Astrocyte of the hippocampus (primary cell): ENCODE results near the gene MUC5B.
A peak's percentile ranks its signal among the peaks of the same experiment; 100 is the strongest.
"Not testable (repeated sequence)": the region's sequence is repeated elsewhere in the genome, so short reads cannot be mapped to it uniquely, and the experiment has no call there.

ENCODE experiments used
- DNase-seq: peaks from one replicate; pipeline ENCODE4 v3.0.0; 2011; ENCODE audit warnings: low read depth, low spot score

The MUC5B gene

DNA sequence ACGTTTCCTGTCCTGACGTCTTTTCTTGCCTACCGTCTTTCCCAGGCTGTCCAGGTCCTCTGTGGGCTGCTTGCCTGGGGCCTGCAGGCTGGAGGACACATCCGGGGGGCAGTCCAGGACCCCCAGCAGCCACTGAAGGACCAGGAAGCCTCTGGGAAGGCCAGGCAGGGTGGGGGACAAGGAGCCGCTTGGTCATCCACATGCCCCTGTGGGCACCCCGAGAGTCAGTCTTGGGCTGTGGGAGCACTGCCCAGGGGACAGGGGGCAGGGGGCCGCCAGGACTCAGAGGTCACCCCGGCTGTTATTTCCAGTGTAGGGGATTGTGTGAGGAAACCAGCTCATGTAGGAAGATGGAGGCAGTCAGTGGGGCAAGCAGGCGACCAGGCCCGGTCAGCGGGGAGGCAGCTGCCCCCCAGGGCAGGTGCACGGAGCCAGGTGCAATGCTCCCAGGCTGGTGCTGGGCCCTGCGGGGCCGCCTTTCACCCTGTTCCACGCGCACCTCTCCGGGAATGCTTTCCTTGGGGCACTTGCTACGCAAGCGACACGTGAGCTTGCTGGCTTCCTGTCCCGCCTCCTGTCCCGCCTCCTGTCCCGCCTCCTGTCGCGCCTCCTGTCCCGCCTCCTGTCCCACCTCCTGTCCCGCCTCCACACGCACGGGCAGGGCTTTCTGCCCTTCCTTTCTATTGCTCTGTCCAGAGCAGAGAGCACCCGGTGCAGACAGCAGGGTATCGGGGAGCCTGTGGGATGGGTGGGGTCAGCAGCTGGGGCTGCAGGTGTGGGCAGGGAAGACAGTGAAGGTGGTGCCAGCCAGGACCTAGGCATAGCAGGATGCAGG, 39.5 kb downstream of the MUC5B start:
- peak; percentile 94 for DNase-seq

DNA sequence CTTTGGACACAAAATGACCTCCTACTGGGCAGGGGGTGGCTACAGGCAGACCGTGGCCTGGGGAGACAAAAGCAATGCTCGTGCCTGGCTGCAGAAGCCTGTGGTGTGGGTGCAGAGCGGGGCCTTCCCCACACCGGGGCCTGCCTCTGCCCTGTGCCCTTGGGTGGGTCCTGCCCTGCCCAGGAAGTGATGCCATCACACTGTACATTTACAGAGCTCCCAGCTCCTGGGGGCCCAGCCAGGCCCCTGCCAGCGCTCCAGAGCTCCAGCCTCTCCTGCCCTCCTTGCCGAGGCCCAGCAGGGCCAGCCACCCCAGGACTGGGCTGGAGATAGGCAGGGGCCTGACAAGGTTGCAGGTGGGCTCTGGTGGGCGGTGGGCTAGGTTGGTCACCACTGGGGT, 40.1 kb downstream of the MUC5B start:
- DNase-seq, result no peak

DNA sequence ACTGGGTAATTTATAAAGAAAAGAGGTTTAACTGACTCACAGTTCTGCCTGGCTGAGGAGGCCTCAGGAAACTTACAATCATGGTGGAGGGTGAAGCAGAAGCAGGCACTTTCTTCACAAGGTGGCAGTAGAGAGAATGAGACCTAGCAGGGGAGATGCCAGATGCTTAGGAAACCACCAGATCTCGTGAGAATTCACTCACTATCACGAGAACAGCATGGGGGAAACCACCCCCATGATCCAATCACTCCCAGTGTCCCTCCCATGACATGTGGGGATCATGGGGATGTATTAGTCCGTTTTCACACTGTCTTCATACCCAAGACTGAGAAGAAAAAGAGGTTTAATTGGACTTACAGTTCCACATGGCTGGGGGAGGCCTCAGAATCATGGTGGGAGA, 41.6 kb downstream of the MUC5B start:
- DNase-seq, result peak; percentile 56

DNA sequence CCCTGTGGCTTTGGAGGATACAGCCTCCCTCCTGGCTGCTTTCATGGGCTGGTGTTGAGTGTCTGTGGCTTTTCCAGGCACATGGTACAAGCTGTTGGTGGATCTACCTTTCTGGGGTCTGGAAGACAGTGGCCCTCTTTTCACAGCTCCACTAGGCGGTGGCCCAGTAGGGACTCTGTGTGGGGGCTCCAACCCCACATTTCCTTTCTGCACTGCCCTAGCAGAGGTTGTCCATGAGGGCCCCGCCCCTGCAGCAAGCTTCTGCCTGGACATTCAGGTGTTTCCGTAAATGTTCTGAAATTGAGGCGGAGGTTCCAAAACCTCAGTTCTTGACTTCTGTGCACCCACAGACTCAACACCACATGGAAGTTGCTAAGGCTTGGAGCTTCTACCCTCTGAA, 42.6 kb downstream of the MUC5B start:
- not testable (repeated sequence) for DNase-seq

DNA sequence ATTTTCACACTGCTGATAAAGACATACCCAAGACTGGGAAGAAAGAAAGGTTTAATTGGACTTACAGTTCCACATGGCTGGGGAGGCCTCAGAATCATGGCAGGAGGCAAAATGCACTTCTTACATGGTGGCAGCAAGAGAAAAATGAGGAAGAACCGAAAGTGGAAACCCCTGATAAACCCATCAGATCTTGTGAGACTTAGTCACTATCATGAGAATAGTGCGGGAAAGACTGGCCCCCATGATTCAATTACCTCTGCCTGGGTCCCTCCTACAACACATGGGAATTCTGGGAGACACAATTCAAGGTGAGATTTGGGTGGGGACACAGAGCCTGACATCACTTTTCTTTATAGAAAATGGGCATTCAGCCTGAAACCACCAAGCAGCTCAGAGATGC, 44.1 kb downstream of the MUC5B start:
- not testable (repeated sequence) for DNase-seq

DNA sequence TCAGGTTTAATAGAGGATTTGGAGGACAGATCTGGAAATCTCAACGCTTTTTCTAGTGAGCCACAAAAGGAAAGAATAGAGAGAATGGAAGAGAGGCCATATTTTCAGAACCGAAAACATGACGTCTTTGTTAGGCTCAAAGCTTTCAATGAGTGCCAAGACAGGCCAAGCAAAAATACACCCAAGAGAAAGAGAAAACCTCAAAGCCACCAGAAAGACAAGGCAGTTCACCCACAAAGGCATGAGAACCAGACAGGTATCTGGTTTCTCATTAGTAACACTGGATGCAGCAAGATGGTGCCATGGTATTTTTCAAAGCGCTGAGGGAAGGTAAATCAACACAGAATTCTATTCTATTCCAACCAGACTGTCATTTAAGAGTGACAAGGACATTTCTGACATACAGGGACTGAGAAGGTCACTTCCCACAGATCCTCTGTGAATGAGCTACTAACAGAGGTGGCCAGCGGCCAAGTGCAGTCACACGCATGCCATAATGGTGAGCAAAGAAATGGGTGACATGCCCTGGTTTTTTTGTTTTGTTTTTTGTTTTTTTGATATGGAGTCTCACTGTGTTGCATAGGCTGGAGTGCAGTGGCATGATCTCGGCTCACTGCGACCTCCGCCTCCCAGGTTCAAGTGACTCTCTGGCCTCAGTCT, 44.7 kb downstream of the MUC5B start:
- DNase-seq, result peak; percentile 34

DNA sequence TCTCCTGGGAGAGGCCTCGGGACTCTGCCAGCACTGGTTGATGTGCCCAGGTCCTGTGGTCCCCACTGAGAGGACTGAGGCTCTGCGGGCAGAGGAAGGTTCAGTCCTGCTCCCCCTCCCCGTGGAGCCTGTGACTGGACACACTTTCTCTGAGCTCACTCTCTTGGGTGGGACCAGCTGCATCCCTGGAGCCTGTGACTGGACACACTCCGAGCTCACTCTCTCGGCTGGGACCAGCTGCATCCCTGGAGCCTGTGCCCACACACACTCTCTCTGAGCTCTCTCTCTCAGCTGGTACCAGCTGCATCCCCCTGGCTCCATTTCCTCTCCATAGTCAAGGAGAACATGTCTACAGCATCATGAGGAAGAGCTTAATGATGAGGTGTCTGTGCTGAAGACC, 47.1 kb downstream of the MUC5B start:
- no peak for DNase-seq

DNA sequence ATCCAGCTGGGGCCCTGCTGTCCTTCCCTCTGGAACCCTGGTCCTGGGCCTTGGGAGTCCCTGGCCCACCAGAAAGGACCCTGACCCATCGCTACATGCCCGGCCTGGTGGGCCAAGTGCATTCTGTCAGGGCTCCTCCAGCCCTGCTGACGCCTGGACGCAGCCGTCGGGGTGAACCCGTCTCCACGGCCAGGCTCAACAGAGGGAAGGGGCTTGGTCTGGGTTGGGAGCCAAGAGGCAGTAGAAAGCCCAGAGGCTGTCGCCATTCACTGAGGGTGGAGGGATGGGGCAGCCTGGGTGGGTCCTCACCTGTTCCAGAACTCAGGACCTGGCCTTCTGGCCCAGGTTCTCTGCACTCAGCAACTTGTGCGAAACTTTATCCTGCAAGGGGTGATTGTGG, 47.6 kb downstream of the MUC5B start:
- DNase-seq, result no peak

DNA sequence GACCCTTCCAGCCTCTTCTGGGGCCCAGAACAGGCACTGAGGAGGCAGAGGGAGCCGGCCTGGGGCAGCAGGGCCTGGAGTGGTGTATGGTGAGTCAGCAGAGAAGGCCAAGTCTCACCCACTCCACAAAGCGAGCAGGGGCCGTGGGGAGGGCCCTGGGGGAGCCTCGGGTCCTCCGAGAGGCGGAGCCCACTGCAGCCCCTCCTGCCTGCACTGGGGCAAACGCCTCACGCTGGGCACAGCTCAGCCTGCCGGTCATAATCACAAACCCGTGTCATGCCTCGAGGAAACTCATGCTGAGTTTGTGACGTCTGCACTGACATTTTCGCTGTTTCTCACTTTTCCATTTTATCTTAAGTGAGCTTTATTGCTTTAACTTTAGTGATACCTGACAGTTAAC, 48.1 kb downstream of the MUC5B start:
- DNase-seq, result peak; percentile 48

DNA sequence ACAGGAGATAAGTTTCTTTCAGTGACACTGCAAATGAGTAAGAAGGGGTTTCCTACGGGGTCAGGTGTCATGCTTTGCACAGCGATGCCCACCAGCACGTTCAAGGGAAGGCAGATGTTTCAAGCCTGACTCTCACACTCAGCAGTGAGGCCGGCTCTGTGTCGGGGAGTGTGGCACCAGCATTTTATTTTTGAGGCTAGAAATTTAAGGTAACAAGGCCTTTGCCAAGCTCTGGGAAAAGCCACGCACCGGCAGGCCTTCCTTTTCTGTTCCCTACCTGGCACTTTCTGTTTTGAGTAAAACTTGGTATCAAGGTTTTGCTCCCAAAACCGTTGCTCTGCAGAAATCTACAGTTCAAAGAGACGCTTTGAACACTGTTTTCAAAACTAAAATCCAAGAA, 48.5 kb downstream of the MUC5B start:
- no peak for DNase-seq

DNA sequence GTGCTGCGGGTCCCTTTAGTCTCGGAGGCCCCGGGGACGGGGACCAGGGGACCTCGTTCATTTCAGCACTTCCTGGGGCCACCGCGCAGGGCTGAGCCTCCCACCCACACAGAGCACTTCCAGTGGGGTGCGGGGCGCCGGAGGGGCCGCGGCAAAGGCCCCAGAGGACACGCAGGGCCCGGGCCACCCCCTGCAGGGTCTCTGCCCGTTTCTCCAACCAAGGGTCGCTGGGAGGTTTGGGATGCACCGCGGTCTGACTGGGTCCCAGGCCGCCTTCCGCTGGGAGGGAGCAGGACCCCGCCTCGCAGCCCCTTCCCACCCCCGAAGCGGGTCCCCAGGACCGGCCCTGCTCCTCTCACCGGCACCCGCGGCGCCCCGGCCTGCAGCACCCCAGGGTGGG, 49.1 kb downstream of the MUC5B start:
- no peak for DNase-seq

DNA sequence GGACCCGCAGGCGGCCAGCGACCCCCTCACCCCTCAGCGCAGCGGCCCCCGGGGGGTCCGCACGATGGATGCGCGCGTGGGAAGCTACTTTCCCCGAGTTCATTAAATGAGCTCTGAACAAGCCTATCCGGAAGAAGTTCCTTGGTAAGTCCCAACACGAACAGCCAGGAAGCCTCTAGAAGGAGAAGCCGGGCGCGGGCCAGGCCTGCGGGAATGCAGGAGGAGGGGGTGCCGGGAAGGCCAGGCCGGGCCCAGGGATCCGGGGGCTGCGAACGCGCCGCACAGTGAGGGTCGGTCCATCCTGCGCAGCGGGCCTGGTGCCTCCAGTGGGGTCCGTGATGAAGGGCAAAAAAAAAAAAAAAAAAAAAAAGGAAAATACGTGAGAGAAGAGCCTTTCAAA, 49.7 kb downstream of the MUC5B start:
- DNase-seq, result no peak

DNA sequence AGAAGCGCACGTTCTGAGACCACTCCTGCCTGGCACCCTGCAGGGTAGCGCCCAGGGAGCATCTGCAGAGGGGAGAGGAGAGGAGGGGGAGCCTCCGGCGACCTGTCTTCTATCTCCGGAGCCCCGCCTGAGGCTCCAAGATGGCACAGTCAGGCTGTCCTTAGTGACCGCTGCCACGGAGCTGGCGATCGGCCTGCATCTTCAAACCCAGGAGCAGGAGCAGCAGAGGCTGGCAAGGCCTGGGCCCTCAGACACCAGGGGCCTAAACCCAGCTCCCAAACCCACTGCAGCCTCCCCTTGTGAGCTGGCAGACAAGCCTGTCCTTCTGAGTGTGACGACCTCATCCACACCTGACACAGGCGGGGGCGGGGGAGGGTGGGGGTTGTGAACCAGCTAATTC, 51.6 kb downstream of the MUC5B start:
- DNase-seq, result no peak

DNA sequence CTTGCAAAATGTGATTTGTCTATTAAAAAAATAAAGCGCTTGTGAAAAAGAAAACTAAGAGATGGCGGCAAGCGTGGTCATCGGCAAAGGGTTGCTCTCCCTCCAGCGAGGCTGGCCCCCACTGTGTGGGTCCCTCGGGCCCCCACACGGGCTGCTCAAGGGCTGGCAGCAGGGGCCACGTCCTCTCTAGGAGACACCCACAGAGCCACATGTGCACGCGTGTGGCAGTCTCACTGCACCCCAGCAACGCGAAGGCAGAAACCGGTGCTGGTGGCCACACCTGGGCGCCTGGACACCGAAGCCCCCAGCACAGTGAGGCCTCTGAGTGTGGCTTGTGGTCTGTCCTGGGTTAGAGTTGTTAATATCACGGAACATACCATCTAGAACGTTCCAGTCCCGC, 52.2 kb downstream of the MUC5B start:
- DNase-seq, result no peak

DNA sequence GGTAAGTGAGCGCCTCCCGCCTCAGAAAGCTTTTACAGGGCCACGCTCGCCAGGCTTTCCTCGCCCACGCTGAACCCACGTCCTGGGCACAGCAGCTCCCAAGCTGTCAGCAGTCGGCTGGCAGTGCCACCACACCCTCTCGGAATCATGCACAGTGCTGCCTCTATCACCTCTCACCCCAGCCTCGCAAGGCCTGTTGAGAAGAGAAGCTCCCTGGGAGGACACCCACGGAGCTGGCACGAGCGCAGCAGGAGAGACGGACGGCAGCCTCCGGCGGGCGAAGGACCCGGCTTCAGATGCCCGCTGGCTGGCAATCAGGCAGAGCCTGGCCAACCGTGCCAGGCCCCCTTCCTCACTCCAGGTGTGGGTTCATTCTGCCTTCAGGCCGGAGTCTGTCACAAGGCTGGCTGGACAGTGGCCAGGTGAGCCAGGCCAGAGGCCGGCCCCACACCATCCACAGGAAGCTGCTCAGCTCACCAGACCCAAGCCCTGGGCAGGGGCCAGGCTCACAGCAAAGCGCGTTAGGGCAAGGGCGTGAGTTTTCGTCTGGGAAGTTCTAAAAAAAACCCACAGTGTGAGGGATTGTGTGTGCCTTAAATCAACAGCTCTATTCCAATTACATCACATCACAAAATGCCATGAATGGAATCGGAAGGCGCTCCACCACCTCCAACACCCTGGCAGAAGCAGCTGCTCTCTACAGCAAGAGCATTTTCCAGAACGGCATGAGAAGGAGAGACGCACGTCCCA, 53.4 kb downstream of the MUC5B start:
- DNase-seq, result peak; percentile 17

DNA sequence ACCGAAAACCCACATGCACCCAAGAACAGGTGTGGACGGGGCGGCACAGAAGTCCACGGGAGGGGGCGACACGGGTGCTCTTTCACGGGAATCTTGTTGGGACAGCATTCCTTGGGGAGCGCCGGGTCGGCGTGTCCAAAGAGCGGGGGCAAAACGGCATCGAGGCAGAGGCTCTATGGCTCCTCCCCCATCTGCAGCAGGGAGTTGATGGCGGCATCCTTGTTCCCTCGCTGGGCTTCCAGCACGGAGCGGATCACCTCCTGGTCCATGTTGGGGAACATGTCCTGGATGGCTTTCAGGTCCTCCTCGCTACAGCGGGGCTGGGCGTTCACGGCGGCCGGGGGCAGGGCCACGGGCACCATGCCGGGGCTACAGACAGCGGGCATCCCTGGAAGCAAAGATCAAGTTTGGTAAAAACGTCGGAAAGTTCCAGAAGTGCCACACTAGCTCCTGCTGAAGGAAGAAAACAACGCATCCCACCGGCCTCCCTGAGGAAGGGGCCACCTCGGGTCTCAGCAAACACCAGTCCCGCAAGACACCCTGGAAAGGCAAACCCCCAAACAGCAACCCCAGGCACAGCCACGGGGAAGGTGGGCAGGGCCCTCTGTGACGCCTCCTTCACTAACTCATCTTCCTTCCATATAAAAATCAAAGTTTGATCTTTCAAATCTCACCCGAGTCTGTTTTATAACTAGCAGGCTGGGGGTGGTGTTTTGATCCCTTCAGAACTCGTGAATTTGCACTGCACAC, 54.2 kb downstream of the MUC5B start:
- no peak for DNase-seq

DNA sequence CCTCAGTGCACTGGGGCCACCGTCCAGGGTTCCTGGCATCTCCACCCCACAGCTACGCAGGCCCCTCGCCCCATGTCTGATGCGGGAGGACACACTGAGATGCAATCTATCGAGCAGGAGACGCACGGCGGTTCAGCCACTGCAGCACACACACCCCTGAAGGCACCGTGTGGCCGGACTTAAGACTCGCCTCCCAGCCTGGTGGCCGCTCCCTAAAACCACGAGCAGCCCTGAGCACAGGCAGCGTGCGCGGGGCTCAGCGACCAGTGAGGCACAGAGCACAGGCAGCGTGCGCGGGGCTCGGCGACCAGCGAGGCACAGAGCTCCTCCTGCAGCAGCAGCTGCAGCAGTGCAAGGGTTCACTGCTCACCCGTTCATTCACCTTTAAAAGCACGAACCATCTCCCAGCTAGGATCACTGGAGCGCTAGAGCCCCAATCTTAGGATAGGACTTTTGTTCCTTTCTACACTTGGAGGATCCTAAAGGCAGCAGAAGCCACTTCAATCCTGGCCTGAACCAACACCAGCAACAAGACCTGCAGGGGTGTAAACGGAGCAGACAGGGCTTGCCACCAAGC, 55.2 kb downstream of the MUC5B start:
- no peak for DNase-seq

DNA sequence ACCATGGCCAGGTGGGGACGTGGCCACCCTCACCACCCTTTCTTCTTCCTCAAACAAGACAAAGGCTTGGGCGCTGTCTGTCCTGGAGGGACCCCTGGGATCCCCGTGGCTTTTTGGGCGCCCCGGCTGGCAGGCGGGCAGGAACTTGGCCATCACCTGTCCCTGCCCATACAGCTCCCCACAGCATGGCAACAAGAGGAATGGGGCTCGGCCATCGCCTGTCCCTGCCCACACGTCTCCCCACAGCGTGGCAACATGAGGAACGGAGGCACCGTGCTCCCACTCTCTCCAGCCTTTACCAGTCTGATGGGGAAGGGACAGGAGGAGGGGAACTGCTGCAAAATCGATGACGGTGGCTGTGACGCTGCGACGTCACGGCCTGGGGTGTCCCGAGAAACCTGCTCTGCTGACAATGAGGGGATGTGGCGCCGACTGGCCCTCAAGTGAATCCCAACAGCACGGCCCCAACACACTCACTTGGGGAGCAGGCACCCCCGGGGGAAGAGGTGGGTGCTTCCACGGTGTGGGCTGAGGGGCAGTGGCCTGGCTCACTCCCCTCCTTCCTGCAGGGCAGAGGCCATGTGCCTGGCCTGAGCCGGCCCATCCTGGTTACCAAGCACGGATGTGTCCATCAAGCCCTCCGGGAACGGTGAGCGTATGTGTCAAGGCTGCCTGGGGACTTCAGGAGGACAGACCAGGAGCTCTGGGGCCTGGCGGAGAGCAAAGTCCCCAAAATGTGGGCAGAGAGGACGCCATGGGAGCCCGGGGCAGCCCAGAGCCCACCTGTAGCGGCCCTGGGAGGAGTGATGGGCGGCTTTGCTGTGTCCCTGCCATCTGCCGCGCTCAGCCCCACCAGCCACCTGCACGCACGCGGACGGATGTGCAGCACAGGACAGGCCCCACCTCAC, 56.2 kb downstream of the MUC5B start:
- no peak for DNase-seq

DNA sequence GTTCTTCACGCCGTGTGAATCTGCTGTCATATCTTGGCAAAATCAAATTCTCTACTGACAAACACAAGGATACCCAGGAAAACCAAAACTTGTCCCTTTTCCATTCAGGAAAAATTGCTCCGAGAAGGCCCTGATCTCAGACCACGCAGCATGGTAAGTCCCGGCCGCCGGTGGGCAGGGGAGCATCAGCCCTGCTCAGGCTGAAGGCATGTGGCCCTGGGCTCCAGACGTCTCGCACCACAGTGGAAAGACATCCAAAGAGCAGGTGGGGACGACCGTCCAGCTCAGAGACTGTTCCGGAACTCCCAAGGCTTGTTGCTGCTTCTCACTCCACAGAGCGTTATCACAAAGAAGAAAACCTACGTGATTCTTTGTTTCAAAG, 56.8 kb downstream of the MUC5B start:
- no peak for DNase-seq
